ENCODE results near the gene IRF2. TPM values are rescaled to one million over a fixed set of nuclear protein-coding genes. Genes with fewer than 3 reads are reported as not detected.
A peak's percentile ranks its signal among the peaks of the same experiment; 100 is the strongest.

Gene IRF2
- total RNA-seq, 1 experiment from 2014 or later: 18.4 TPM

DNA sequence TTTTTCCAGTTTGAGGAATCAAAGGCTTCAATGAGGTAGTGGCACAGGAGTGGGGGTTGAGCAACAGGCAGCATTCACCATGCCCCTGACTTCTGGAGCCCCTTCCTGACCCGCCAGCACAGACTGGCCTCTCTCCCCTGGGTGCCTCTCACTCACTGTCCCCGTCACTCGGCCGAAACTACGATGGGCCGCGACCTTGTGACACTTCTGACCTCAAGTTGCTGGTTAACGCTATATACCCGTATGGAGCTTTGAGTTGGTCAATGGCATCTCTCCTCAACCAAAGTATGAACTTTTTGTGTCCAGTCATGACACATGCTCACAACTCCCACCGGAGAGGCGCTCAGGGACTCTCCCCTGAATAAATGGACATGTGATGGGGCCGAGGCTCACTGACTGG lies 72.1 kb downstream of the IRF2 start:
- no peak for DNase-seq (ENCODE audit: low read depth)
- in situ Hi-C loops (cut with HindIII; ENCODE audit: low pct_unique_long_range_greater_than_20kb, low sequenced_read_pairs): no loop called here

- in situ Hi-C loops (cut with HindIII; ENCODE audit: low pct_unique_long_range_greater_than_20kb, low sequenced_read_pairs): no loop called here
Measured at GRCh38 chr4:184401397-184402171, 72.8 kb downstream of the IRF2 start.

GRCh38 chr4:184400891-184401290 lies 73.5 kb downstream of the IRF2 start:
- in situ Hi-C loops (cut with HindIII; ENCODE audit: low pct_unique_long_range_greater_than_20kb, low sequenced_read_pairs): no loop called here
- no peak for DNase-seq (ENCODE audit: low read depth)

More at GRCh38 chr4:184401397-184402171, 72.8 kb downstream of the IRF2 start:
- DNase-seq (ENCODE audit: low read depth): no peak

DNA sequence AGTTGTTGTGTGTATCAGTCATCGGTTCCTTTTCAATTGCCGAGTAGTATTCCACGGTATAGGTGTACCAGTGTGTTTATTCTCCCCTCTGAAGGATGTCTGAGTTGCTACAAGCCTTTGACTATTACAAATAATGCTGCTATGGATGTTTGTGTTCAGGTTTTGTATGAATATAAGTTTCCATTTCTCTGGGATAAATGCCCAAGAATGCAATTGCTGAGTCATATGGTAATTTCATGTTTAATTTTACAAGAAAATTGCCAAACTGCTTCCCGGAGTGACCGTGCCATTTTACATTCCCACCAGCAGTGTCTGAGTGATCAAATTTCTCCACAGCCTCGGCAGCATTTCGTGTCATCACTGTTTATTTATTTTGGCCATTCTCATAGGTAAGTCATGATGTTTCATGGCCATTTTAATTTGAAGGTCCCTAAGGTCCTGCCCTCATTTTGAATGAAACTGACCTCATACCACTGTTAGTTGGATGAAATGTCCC lies 73.9 kb downstream of the IRF2 start:
- in situ Hi-C loops (cut with HindIII; ENCODE audit: low pct_unique_long_range_greater_than_20kb, low sequenced_read_pairs): no loop called here
- DNase-seq (ENCODE audit: low read depth): peak; percentile 82

DNA sequence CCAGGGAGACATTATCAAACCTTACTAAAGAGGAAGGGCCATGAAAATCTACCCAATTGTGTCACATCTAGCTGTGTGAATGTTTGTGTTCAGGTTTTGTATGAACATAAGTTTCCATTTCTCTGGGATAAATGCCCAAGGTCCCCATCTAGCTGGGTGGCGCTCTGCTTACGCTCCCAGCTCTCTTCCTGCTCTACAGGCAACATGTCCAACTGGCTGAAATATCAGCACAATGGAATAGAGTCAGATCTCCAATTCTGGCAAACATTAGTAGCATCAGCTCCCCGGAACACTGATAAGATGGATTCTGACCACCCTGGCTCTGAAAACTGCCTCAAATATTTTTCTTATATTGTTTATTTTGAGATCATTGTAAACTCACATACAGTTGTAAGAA lies 74.8 kb downstream of the IRF2 start:
- in situ Hi-C loops (cut with HindIII; ENCODE audit: low pct_unique_long_range_greater_than_20kb, low sequenced_read_pairs): no loop called here

DNA sequence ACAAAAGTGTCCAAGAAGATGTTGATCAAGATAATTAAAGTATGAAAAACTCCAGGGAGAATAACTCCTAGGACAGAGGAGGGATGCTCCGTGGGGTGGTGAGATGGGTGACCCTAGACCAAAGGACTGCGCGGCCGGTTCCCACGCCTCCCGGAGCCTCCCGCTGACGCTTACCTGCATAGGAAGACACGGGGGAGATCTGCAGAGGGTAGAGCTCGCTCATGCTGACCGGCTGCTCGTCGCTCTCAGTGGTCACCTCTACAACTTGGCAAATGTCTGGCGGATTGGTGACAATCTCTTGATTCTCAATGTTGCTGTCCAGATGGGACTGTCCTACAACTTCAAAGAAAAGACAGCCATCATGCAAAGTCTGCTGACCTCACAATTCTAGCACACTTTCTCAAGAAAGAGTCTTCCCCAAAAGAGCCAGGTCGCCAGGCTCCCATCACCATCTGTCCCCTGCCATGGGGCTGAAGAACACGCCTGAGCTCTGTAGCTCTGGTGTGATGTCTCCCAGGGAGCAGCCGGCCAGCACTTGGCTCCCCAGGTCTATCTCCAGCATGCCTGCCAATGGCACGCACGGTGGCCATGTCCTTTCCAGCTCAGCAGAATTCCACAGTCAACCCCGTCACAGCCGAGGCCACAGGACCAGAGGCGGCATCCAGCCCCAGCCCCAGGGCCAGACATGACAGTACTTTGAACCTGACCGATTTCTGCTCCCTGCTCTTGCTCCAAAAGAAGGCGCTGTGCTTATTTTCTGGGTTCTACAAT lies 75.4 kb downstream of the IRF2 start:
- no peak for DNase-seq (ENCODE audit: low read depth)
- in situ Hi-C loops (cut with HindIII; ENCODE audit: low pct_unique_long_range_greater_than_20kb, low sequenced_read_pairs): no loop called here

More for the DNA sequence above, 74.8 kb downstream of the IRF2 start:
- no peak for DNase-seq (ENCODE audit: low read depth)

DNA sequence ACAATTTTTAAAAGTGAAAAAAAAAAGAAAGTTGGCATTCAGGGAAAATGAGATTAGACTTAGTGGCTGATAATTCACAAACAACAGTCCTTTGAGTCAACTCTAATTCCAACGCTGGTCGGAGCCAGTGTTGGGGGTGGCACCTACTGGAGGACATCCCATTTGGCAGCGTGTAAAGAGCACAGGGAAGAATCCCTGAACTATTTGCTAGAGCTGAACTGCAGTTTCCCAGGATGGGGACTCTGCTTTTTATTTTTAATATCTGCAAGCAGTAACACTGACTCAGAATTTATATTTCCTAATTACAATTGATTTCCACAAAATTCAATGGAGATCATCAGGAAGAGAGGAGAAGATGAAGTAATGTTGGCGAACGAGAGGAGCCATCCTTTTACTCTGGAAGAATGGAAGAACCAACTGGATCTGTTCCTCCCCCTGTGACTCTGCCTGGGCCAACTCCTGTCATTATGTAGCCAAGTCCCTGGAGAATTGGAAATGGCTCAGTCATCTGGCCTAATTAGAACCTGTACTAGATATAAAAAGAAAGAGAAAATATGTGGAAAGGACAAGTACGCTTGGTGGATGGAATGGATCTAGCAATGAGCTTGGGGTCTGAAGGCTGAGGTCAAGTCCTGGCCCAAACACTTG lies 76.7 kb downstream of the IRF2 start:
- DNase-seq (ENCODE audit: low read depth): no peak
- in situ Hi-C loops (cut with HindIII; ENCODE audit: low pct_unique_long_range_greater_than_20kb, low sequenced_read_pairs): no loop called here

- peak; percentile 52 for DNase-seq (ENCODE audit: low read depth)
- in situ Hi-C loops (cut with HindIII; ENCODE audit: low pct_unique_long_range_greater_than_20kb, low sequenced_read_pairs): no loop called here
Measured at GRCh38 chr4:184396570-184397515, 77.5 kb downstream of the IRF2 start.

DNA sequence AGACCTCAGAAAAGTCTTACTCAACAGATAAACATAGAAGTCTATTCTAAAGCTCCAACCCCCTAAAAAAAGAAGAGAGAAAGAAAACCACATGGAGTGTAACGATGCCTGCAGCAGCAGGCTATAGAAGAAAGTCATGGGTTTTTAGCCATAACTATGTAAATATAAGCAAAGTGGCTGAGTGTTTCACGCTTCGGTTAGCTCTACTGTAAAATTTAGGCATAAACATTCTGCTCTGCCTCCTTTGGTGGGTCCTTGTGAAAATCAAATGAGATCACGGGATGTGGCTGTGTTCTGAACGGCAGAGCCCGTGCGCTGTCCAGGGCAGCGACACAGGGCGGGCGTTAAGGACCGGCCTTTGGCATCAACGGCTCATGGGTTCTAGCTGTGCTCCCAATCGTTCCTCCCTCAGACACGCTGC lies 78.4 kb downstream of the IRF2 start:
- DNase-seq (ENCODE audit: low read depth): peak; percentile 78
- in situ Hi-C loops (cut with HindIII; ENCODE audit: low pct_unique_long_range_greater_than_20kb, low sequenced_read_pairs): no loop called here

DNA sequence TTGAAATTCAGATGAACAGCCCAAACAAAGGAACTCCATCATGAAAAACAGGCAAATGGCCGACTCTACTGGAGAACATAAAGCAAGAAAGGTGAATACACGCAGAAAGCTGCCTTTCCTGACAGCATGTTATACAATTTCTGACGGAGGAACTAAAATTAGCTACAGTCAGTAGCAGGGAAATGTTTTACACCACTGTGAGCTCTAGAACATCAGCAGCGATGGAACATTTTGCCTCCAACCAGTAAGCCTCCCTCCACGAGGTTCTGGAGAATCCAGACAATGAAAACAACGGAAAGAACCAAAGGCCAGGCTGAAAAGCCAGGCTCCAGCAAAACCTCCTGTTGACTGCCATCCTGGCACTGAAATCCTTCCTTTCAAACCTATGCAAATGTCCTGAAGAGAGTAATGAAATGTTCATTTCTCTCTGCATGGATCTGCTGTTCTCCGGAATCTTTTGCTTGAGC lies 78.9 kb downstream of the IRF2 start:
- in situ Hi-C loops (cut with HindIII; ENCODE audit: low pct_unique_long_range_greater_than_20kb, low sequenced_read_pairs): no loop called here
- no peak for DNase-seq (ENCODE audit: low read depth)

DNA sequence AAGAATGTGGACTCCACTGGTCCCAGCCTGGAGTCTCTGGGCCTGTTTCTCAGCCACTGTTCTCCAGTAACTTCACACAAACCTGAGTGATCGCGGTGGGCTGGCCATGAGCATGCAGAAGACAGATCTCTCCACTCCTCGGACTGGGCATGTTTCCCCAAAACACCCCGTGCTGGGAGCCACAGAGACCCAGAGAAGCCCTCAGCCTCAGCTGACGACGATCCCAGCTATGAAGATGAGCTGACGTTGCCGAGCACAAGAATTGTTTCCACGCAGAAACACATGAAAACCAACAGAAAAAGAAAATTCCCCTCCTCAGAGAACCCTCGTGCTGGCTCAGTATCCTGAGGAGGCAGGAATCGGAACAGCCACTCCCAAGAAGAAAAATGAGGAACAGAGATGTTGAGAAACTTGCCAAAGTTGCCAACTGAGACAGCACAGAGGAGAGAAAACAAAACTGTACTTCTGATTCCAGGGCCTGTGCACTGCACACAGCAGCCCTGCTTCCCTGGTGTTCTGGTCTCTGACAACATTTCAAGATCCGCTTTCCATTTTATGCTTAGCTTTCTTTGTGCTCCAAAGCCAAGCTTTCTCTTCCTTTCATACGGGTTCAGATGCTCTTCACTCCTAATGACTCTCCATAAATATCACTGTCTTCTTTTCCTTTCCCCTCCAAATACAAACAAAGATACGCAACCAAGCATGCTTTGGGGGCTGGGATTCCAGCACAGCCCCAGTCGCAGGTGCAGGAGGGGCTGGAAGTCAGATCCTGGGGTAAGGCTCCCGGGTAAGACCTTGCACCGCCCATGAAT lies 81.4 kb downstream of the IRF2 start:
- in situ Hi-C loops (cut with HindIII; ENCODE audit: low pct_unique_long_range_greater_than_20kb, low sequenced_read_pairs): no loop called here
- DNase-seq (ENCODE audit: low read depth): no peak

DNA sequence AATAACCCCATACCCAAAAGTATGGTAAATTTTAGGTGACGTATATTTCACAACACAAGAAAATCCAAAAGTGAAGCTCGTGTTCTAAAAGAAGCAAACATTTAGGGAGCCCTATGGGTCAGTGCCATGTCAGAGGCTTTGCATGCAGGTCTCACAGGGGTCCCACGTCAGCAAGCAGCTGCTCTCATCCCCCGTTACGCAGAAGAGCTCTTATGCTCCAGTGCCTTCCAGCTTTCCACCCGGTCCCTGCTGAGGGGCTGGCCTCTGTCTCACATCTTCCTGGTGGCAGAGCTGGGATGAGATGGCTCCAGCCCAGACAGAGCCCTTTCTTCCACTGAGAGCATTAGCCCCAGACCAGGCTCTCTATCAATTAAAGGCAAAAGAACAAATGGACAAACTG lies 82.0 kb downstream of the IRF2 start:
- in situ Hi-C loops (cut with HindIII; ENCODE audit: low pct_unique_long_range_greater_than_20kb, low sequenced_read_pairs): no loop called here
- no peak for DNase-seq (ENCODE audit: low read depth)

DNA sequence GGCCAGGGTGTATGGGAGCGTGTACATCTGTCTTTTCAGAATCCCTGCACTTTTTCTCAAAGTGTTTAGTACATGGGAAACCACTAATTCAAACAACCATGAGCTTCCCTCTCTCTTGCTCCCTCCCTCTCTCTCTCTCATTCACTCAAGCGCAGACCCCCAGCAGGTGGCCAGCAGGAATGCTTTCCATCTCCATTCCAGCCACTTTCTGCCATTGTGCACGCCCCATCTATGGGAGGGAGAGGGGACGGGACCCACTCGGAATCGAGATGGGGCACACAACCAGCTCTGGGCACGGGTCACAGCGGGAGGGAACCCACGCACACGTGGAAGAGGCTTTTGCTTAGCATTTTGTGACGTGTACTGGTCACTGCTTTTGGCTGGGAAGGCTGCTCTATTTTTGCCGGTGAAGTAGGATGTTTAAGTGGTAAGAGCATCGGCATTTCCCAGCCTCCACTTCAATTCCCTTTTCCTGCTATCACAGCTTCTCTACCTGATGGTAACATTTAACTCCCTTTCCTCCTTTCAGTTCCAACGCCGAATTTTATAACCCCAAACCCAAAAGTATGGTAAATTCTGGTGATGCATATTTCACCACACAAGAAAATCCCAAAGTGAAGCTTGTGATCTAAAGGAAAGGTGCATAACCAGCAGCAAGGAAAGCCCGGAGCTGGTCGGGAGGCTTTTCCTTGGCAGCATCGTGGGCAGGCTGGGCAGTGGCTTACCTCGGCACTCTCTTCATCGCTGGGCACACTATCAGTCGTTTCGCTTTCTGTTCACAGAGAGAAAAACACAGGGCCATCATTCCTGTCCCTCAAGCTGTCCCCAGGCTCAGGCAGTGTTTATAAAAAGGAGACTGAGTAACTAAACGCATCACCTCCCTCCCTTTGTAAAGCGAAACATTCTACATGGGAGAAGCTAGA lies 84.1 kb downstream of the IRF2 start:
- no peak for DNase-seq (ENCODE audit: low read depth)
- in situ Hi-C loops (cut with HindIII; ENCODE audit: low pct_unique_long_range_greater_than_20kb, low sequenced_read_pairs): no loop called here

GRCh38 chr4:184388106-184388505 lies 86.2 kb downstream of the IRF2 start:
- in situ Hi-C loops (cut with HindIII; ENCODE audit: low pct_unique_long_range_greater_than_20kb, low sequenced_read_pairs): no loop called here
- DNase-seq (ENCODE audit: low read depth): no peak

- in situ Hi-C loops (cut with HindIII; ENCODE audit: low pct_unique_long_range_greater_than_20kb, low sequenced_read_pairs): no loop called here
- DNase-seq (ENCODE audit: low read depth): no peak
Measured at GRCh38 chr4:184387351-184387750, 87.0 kb downstream of the IRF2 start.

- peak; percentile 41 for DNase-seq (ENCODE audit: low read depth)
- in situ Hi-C loops (cut with HindIII; ENCODE audit: low pct_unique_long_range_greater_than_20kb, low sequenced_read_pairs): no loop called here
Measured at GRCh38 chr4:184386271-184386781, 88.0 kb downstream of the IRF2 start.
